ENCODE results near the gene GJC2. TPM values are rescaled to one million over a fixed set of nuclear protein-coding genes. Genes with fewer than 3 reads are reported as not detected.
A peak's percentile ranks its signal among the peaks of the same experiment; 100 is the strongest.

GJC2 gene
- total RNA-seq, 2 donors from 2014 or later, result 1.9 to 4.1 TPM

- no peaks in the 10 kb centered on the region for H3K4me1 ChIP-seq (replicated peaks)
Measured at GRCh38 chr1:228147151-228147693, 2.5 kb upstream of the GJC2 start.

GRCh38 chr1:228147768-228148167, 2.0 kb upstream of the GJC2 start:
- intact Hi-C loops (cut with DNase I), result loop anchor here (5.0 to 10.0 kb wide), 2 partner anchors 40 to 127 kb away; partner anchors contain the start of gene MRPL55
- no peaks in the 10 kb centered on the region for H3K4me1 ChIP-seq (replicated peaks)
- TF ChIP-seq POLR2AphosphoS5 (IDR thresholded peaks at IDR 0.05), result no peak
- no peak for TF ChIP-seq CTCF (IDR thresholded peaks at IDR 0.05)
- no peak for TF ChIP-seq POLR2A (IDR thresholded peaks at IDR 0.05)
- no peaks in the 10 kb centered on the region for H3K9me3 ChIP-seq
- no peak overlapping the region for H3K4me3 ChIP-seq
- no peaks in the 10 kb centered on the region for H3K27me3 ChIP-seq (replicated peaks; ENCODE audit: insufficient read depth)
- 91% methylated on average over 4 of the region's 4 CpGs for WGBS
- H3K36me3 ChIP-seq, result no peaks in the 10 kb centered on the region
- no peak overlapping the region for H3K27ac ChIP-seq
- DNase-seq (ENCODE audit: low spot score), result no peak

More at GRCh38 chr1:228147151-228147693, 2.5 kb upstream of the GJC2 start:
- H3K36me3 ChIP-seq, result no peaks in the 10 kb centered on the region
- no peaks in the 10 kb centered on the region for H3K27me3 ChIP-seq (replicated peaks; ENCODE audit: insufficient read depth)
- 89% methylated on average over 19 of the region's 20 CpGs for WGBS
- TF ChIP-seq POLR2A (IDR thresholded peaks at IDR 0.05), result no peak
- TF ChIP-seq POLR2AphosphoS5 (IDR thresholded peaks at IDR 0.05), result no peak
- no peak for TF ChIP-seq CTCF (IDR thresholded peaks at IDR 0.05)
- H3K9me3 ChIP-seq, result no peaks in the 10 kb centered on the region
- no peak for DNase-seq (ENCODE audit: low spot score)
- H3K4me3 ChIP-seq, result no peak overlapping the region
- no peak overlapping the region for H3K27ac ChIP-seq
- intact Hi-C loops (cut with DNase I), result loop anchor here (5.0 to 10.0 kb wide), 2 partner anchors 40 to 128 kb away; partner anchors contain the start of gene MRPL55

DNA sequence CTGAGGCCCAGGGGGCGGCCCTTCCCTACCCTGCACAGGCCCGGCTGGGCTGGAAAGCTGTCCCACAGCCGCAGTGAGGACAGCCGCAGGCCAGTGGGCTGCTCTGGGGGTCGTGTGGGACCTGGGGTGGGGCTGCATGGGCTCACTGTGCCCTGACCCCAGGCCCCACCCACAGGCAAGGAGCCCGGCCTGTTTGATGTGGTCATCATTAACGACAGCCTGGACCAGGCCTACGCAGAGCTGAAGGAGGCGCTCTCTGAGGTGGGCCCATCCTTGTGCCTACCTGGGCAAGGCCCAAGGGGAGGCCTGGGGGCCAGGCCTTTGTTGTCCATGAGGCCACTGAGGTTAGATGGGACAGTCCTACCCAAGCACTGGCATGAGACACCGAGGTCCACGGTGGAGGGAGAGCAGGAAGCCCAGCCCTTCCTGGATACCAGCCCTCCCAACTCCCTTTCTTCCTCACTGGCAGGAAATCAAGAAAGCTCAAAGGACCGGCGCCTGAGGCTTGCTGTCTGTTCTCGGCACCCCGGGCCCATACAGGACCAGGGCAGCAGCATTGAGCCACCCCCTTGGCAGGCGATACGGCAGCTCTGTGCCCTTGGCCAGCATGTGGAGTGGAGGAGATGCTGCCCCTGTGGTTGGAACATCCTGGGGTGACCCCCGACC, 1.4 kb upstream of the GJC2 start:
- Histone ChIP-seq H3K27me3 (replicated peaks; ENCODE audit: insufficient read depth) (no peaks in the 10 kb centered on the region), H3K4me3 (no peak overlapping the region), H3K27ac (peak overlapping the region; percentile 78 to 79), H3K4me1 (replicated peaks) (no peaks in the 10 kb centered on the region), H3K9me3 (no peaks in the 10 kb centered on the region), H3K36me3 (no peaks in the 10 kb centered on the region)
- no peak for TF ChIP-seq CTCF (IDR thresholded peaks at IDR 0.05)
- no peak for TF ChIP-seq POLR2A (IDR thresholded peaks at IDR 0.05)
- TF ChIP-seq POLR2AphosphoS5 (IDR thresholded peaks at IDR 0.05), result no peak
- intact Hi-C loops (cut with DNase I), result loop anchor here (5.0 to 10.0 kb wide), 2 partner anchors 41 to 126 kb away; partner anchors contain the start of gene MRPL55
- DNase-seq (ENCODE audit: low spot score), result no peak
- 46% methylated on average over 17 of the region's 18 CpGs for WGBS

- no peak for DNase-seq (ENCODE audit: low spot score)
- intact Hi-C loops (cut with DNase I), result loop anchor here (5.0 to 10.0 kb wide), 2 partner anchors 42 to 126 kb away; partner anchors contain the start of gene MRPL55
Measured at GRCh38 chr1:228148935-228149405, 760 bp upstream of the GJC2 start.

More at GRCh38 chr1:228148935-228149405, 760 bp upstream of the GJC2 start:
- Histone ChIP-seq H3K4me3 (no peak overlapping the region), H3K27ac (peak overlapping the region; percentile 78 to 79), H3K27me3 (replicated peaks; ENCODE audit: insufficient read depth) (no peaks in the 10 kb centered on the region), H3K9me3 (no peaks in the 10 kb centered on the region), H3K36me3 (no peaks in the 10 kb centered on the region), H3K4me1 (replicated peaks) (no peaks in the 10 kb centered on the region)
- WGBS, result 52% methylated on average over 8 of the region's 8 CpGs
- TF ChIP-seq POLR2AphosphoS5 (IDR thresholded peaks at IDR 0.05), result no peak
- TF ChIP-seq CTCF (IDR thresholded peaks at IDR 0.05), result no peak
- no peak for TF ChIP-seq POLR2A (IDR thresholded peaks at IDR 0.05)

Data from prostate gland (tissue), 2 donors.